GM12865 (cell line): Measurements from ENCODE around the gene PRPF40B.

Experiments
- DNase-seq: peaks from one replicate; pipeline ENCODE4 v3.0.0; 2010; ENCODE audit warnings: low read depth
- H3K4me3 ChIP-seq: 2 replicates; pipeline ENCODE4 v1.5.1; 2011; ENCODE audit warnings: mild to moderate bottlenecking, low read depth, low read length, control low read depth
- TF ChIP-seq, protein P1 (sequence below): IDR thresholded peaks from 2 replicates; pipeline ENCODE4 v1.5.1; 2011; ENCODE audit warnings: low read length, control low read depth, low read depth, inconsistent platforms; ENCODE audit not compliant: insufficient read depth; ENCODE audit errors: missing control alignments

PRPF40B gene

DNA sequence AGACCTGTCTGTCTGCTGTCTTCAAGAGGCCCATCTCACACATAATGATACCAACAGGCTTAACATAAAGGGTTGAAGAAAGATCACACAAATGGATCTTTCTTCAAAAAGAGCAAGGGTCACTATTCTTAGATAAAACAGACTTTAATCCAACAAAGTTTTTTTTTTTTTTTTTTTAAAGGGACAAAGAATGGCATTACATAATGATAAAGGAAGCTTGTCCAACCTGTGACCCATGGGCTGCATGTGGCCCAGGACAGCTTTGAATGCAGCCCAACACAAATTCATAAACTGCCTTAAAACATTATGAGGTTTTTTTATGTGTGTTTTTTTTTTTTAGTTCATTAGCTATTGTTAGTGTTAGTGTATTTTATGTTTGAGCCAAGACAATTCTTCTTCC, 11.2 kb upstream of the PRPF40B start:
- TF ChIP-seq, protein P1, sequence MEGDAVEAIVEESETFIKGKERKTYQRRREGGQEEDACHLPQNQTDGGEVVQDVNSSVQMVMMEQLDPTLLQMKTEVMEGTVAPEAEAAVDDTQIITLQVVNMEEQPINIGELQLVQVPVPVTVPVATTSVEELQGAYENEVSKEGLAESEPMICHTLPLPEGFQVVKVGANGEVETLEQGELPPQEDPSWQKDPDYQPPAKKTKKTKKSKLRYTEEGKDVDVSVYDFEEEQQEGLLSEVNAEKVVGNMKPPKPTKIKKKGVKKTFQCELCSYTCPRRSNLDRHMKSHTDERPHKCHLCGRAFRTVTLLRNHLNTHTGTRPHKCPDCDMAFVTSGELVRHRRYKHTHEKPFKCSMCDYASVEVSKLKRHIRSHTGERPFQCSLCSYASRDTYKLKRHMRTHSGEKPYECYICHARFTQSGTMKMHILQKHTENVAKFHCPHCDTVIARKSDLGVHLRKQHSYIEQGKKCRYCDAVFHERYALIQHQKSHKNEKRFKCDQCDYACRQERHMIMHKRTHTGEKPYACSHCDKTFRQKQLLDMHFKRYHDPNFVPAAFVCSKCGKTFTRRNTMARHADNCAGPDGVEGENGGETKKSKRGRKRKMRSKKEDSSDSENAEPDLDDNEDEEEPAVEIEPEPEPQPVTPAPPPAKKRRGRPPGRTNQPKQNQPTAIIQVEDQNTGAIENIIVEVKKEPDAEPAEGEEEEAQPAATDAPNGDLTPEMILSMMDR = no peak
- no peak for DNase-seq
- H3K4me3 ChIP-seq = no peak overlapping the region

DNA sequence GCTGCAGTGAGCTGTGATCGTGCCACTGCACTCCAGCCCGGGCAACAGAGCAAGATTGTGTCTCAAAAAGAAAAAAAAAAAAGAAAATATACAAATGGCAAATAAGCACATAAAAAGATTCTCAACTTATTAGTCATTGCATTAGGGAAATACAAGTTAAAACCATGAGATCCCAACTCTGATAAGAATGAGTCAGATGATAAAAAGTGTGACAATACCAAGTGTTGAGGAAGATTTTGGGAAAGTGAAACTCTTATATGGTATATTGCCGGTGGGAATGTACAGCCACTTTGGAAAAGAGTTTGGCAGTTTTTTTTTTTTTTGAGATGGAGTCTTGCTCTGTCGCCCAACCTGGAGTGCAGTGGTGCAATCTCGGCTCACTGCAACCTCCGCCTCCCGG, 7.6 kb upstream of the PRPF40B start:
- DNase-seq = no peak
- TF ChIP-seq, protein P1 = no peak
- no peak overlapping the region for H3K4me3 ChIP-seq

DNA sequence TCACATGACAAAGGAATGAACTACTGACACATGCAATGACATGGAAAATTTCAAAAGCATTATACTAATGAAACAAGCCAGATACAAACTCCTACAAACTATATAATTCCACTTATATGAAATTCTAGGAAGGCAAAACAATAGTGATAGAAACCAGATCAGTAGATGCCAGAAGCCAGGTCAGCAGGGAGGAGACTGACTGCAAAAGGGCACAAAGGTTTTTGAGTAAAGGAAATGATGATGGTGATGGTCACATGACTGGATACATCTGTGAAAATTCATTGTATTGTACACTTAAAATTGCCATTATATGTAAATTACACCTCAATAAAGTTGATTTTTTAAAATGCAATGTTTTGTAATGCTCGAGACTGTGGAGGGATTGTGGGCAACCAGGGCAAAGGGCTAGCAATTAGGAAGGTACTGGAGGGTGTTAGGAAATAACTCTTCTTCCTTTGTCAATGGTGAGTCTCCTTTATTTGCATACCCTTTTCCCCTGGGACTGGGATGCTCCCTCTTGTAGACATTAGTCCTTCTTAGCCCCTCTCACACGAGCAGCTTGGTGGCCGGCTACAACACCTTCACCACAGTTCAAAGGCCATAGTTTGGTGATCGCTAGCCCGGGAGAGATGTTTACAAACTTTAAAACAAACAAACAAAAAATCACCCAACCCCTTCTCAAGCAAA, 6.7 kb upstream of the PRPF40B start:
- TF ChIP-seq, protein P1 = no peak
- H3K4me3 ChIP-seq = no peak overlapping the region
- no peak for DNase-seq

DNA sequence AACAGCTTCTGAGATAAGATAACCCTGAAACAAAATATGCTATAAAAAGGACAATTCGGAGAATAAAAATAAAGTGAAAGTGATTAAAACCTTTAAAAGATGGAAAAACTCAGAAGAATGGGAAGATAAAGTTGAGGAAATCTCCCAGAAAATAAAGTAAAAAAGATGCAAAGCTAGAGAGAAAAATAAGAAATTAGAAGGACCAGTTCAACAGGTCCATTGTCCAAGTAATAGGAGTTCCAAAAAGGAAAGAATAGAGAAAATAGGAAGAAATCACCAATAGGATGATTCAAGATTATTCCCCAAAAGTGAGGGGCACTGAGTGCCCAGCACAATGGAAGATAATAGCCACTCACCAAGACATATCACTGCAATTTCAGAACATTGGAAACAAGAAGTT, 4.8 kb upstream of the PRPF40B start:
- TF ChIP-seq, protein P1 = no peak
- H3K4me3 ChIP-seq = no peak overlapping the region
- no peak for DNase-seq

DNA sequence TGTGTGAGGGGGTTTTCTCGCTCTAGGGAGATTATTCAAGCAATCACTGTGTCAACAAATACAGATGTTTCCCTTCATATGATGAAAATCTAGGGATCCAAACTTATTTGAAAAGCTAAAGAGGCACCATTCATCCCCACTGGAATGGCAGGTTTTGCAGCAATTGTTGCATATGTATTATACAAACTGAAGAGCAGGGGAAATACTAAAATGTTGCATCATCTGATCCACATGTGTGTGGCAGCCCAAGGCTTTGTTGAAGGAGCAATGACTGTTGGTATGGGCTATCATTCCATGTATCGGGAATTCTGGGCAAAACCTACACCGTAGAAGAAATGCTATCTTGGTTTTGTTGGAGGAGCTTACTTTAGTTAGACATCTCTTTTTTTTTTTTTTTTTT, 4.1 kb upstream of the PRPF40B start:
- TF ChIP-seq, protein P1 = no peak
- no peak for DNase-seq
- H3K4me3 ChIP-seq = no peak overlapping the region

DNA sequence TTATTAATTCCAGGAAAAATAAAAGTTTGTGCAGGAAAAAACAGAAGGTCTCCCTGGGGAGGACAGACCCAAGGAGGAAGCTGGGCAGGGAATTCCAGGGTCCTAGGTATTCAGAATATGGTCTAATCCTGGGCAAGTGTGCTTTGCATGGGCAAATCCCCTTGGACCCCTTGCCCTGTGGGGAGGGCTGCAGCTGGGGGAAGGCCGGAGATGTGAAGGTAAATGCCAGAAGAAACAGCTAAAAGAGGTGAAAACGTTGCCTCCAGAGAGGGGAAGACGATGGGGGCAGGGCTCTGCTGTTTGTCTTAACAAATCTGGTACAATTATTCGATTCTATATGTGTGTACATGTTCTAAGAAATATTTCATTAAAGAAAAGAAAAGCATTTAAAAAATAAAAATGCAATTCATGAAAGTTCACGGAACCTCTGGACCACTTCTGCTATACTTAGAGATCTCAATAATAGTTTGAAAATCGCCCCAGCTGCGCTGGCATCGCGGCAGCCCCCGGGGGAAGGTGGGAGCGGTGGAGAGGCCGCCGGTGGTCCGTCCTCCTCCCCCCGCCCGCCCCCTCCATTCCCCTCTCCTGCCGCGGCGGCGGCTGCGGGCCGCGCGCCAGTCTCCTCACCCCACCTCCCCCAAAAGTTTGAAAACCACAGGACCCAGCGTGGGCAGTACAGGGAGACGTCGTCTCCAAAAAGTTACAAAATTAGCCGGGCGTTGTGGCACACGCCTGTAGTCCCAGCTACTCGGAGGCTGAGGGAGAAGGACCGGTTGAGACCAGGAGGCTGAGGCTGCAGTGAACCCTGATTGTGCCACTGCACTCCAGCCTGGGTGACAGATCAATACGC, 1.5 kb upstream of the PRPF40B start:
- TF ChIP-seq, protein P1 = no peak
- H3K4me3 ChIP-seq = peak overlapping the region; percentile 71
- DNase-seq = no peak
